Activated gamma-delta T cell (primary cell): ENCODE data around the gene MAMDC2.

Source experiments
- DNase-seq: peaks from one replicate; lab custom pipeline; 2025; lab: John Stamatoyannopoulos, UW

The MAMDC2 gene

DNA sequence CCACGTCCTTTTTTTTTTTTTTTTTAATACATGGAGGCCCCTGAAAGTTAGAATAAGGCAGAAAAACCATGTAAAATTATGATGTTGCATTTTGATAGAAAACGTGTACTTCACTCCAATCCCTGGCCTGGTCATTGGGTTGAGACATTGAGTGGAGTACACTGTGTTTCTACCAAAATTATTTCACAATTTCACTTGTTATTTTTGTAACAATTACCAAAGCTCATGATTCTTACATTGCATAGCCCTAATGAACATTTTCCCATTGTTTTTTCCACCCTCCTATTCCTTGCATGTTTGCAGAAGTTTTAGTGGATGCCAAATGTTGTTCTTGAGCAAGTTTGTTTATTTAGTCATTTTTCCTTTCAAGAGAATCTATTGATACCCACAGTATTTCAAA, 21.9 kb downstream of the MAMDC2 start:
- DNase-seq = no peak

DNA sequence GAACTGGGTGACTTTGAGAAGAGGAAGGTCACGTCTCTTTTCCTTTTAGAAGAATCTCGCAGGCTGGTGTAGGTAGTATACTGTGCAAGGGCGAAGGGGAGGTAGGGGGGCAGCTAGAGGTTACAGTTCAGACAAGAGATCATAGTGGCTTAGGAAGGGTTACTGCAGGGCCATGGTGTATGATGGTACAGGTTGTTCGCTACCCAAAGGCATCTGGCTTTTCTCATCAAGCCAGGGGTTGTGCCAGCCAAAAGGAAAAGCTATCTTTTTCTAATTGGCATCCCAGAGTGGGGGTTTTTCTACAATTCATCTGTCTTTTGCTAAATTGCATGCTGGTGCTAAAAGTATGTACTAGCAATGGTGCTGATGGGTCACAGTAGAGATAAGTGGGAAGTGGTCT, 22.8 kb downstream of the MAMDC2 start:
- no peak for DNase-seq

- no peak for DNase-seq
Measured at GRCh38 chr9:70066874-70067273, 23.2 kb downstream of the MAMDC2 start.

GRCh38 chr9:70069704-70070103, 26.1 kb downstream of the MAMDC2 start:
- DNase-seq = no peak

DNA sequence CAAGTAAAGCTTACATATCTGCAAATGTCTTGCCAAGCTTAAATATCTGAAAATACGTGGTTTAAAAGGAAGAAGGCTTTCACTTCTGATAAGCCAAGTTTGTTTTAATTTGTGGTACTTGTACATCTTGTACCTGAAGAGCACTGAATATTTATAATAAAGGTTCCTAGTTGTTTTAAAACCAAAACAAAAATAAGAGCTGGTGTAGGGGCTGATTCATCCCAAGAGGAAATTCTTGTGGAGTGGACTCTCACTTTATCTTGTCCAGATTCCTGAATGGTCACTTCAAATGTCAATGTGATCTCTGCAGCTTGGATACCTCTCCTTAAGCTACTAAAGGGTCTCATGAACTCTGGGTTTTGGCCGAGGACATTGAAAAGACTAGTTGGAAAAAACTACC, 29.5 kb downstream of the MAMDC2 start:
- no peak for DNase-seq

- DNase-seq = no peak
Measured at GRCh38 chr9:70073756-70074155, 30.1 kb downstream of the MAMDC2 start.

DNA sequence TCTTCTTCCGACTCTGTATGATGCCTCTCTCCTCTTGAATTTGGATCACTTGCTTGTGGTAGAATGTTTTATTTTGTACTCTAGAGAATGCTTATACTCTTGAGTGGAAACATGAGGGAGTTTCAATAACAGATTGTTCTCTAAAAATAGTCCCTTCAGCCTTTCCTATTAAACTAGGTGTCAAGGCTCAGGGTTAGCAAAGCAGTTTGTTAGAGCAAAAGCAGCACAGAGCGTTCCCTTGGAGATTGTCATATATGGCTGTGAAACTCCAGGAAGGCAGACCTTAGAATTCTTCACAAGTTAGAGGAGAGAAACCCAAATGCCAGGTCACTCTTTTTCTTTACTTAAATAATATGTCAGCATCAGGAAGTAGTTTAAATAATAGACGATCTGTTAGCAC, 33.0 kb downstream of the MAMDC2 start:
- no peak for DNase-seq

GRCh38 chr9:70079417-70080037, 35.9 kb downstream of the MAMDC2 start:
- no peak for DNase-seq

GRCh38 chr9:70080481-70081119, 37.0 kb downstream of the MAMDC2 start:
- DNase-seq = no peak

DNA sequence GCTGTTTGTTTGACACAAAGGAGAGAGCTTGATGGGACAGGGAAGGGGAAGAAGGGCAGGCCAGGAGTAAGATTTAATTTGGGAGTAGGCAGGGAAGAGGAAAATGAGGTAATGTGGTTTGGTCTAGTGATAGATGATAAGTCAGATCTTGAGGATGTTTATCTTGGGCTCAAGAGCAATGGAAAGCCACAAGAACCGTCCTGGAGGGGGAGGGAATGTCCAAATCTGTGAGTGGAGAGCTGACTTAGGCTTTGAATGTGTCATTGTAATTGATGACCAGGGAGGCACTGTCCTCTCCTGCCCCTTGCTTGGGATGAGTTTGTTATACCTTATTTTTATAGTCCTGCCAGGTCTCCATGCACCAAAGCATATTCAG, 37.5 kb downstream of the MAMDC2 start:
- no peak for DNase-seq

- DNase-seq = no peak
Measured at GRCh38 chr9:70083429-70083828, 39.8 kb downstream of the MAMDC2 start.

GRCh38 chr9:70085241-70085640, 41.6 kb downstream of the MAMDC2 start:
- DNase-seq = no peak

GRCh38 chr9:70091103-70091502, 47.5 kb downstream of the MAMDC2 start:
- DNase-seq = no peak

DNA sequence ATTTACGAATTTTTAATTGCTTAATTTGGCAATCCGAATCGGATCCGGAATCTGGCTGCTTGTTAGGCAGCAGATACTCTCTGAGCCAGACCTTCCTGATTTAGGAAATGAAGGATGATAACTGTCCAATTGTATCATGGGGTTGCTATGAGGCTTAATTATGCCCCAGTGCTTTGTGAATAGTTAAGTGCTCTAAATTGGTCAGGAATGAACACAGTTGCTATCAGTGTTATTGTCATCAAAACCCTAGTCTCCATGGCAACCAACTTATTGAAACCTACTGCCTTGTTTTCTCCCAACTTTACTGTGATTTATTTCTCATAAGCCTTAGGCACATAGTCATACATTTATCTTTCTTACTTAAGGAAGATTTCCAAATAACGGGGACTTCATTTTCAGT, 47.9 kb downstream of the MAMDC2 start:
- no peak for DNase-seq

GRCh38 chr9:70092190-70092589, 48.5 kb downstream of the MAMDC2 start:
- no peak for DNase-seq

DNA sequence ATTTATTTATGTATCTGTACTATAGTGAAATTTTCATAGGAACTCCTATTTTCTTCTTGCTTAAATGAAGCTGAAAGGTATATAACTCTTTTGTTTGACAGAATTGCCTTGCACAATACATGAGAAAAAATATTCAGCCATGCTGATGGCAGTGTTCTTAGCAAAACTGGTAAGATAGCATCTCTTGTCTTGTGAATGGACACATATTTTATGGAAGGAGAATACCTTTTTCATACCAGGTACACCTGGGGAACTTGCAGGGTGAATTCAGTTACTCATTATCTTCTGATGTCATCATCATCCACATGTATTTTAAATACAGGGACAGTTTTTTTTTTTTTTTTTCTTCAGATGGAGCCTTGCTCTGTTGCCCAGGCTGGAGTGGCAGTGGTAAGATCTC, 49.4 kb downstream of the MAMDC2 start:
- no peak for DNase-seq

- DNase-seq = no peak
Measured at GRCh38 chr9:70093944-70094343, 50.3 kb downstream of the MAMDC2 start.

DNA sequence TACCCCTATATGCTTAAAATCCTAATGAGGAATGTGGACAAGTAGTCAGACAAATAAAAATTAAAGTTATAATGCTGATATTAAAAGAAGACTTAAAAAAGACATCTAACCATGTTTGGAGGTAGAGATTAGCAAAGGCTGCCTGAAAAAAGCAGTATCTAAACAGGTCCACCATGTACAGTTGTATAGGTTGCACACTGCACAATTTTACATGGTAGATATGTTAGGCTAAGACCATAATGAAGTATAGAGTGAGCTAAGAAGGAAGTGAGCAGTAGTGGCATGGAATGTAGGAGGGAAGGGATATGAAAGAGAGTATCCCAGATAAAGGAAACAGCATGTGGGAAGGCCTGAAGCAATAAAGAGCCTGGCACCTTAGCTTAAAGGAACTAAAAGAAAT, 51.1 kb downstream of the MAMDC2 start:
- DNase-seq = no peak

- no peak for DNase-seq
Measured at GRCh38 chr9:70097187-70097586, 53.5 kb downstream of the MAMDC2 start.

GRCh38 chr9:70100362-70100761, 56.7 kb downstream of the MAMDC2 start:
- DNase-seq = no peak

DNA sequence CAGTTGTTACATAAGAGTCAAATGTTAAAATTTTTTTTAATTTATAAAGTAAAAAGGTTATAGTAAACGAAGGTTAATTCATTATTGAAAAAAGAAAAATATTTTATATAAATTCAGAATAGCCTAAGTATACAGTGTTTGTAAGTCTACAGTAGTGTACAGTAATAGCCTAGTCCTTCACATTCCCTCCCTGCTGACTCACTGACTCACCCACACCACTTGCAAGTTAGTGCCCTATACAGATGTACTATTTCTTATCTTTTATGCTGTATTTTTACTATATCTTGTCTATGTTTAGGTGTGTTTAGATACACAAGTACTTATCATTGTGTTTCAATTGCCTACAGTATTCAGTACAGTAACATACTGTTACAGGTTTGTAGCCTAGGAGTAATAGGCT, 57.6 kb downstream of the MAMDC2 start:
- DNase-seq = no peak

- DNase-seq = no peak
Measured at GRCh38 chr9:70105147-70105546, 61.5 kb downstream of the MAMDC2 start.

DNA sequence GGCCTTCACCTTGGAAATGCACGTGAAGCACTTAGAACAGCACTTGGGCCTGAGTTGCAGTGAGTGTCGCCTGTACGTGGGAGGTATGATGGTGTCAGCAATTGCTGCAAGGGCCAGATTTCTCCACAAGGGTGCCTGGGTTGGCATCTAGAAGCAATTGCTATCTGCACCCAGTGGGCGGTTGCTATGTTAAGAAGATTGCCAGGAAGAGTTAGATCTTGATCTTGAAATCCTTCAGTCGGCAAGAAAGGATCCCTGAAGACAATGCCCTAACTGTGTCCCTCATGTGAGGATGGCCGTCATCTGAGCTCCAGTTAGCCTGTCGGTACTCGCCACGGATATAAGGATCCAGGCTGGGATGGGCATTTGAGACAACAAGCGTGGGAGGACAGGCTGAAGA, 62.9 kb downstream of the MAMDC2 start:
- DNase-seq = no peak

DNA sequence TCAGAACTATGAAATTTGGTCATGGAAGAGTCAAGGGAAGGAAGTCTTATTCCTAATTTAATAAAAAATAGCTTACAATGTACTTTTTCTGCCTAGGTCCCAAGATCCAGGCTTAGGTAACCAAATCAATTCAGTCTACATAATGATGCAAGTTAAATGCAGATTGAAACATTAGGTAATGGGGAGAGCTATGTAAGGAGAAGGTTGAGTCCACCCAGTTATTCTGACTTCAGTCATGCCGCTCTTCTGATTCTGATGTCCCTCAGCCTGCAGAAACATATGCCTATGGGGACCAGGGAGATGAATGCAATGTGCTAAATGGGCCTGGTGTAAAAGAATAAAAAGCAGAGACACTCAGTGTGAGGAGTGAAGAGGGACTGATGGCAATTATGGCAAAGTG, 63.9 kb downstream of the MAMDC2 start:
- no peak for DNase-seq
